NB4 (cell line): Measurements from ENCODE around the gene ACP1.

ENCODE experiments used
- CTCF ChIP-seq: IDR thresholded peaks from one replicate; pipeline ENCODE4 v1.5.1; 2012; ENCODE audit warnings: low read depth, low read length
- POLR2A ChIP-seq: IDR thresholded peaks from 2 replicates; pipeline ENCODE4 v1.6.1; 2011; ENCODE audit warnings: mild to moderate bottlenecking; ENCODE audit not compliant: insufficient read length; ENCODE audit errors: extremely low read depth

DNA sequence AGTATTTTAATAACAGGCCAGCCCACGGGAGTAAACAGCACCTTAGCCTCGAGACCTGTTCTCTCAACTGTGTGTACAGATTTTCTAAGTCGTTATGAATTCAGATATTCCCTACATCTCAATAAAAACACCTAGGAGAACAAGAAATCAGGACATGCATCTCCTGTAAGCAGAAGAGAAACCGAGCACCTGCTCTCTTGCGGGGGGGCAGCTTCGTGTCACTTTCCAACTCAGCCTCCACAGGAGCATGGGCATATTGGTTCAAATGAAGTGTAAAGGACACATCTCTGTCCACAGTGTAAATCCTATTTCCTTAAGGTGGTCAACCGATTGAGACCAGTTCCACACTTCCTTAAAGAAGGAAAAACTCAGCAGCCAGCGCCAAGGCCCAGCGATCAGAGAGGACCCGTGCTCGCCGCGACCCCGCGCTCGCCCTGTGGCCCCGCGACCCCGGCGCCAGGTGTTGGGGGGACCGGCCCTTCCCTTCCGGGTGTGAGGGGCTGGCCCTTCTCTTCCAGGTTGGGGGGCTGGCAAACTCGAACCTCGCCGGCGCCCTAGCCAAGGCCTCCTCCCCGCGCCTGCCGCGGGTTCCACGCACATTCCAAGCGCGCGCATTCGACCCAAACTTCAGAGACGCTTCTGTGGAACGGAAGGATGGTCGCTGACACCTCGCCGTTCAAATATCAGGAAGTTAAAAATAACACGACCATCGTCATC lies 1.6 kb upstream of the ACP1 start:
- no peak for TF ChIP-seq CTCF
- TF ChIP-seq POLR2A, result no peak
